Measurements from ENCODE around the gene RFK. TPM values are rescaled to one million over a fixed set of nuclear protein-coding genes. Genes with fewer than 3 reads are reported as not detected.

The RFK gene
- total and polyA plus RNA-seq, 2 of the 13 experiments (the other 11 are each of a cell fraction or from before 2014, with no cell fraction given), result 18.2 to 37.2 TPM

DNA sequence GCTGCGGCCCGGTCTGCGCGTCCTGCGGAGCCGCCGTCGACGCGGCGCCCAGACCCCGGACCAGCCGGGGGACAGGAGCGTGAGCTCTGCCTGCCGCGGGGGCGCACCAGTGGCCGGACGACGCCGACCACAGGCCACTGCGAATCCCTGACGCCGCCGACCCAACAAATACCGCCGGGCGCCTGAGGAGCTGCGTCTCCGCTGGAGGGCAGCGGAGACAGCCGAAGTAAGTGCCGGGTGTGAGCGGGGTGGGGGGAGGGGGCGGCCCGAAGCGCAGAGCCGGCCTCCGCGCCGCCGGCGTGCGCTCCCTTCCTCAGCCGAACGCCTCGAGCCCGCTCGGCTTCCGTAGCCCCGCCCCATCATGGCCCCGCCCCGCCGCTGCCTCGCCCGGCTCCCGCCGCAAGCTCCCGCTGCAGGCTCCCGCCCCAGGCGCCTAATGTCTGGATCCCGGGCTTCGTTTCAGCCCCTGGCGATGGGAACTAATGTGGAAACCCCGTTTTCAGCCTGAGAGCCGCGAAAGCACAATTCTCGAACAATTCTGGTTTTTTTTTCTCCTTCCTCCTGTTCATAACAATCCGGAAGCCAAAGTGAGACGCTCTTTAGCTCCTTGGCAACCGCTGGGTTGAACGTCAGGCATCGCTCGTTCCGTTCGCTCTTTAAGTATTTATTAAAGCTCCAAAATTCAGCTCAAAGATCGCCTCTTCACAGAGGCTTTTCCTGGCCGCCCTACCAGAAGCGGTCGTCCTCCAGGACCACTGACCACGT, at the start of gene RFK (continued):
- TF ChIP-seq ZNF710 (CRISPR knock-in tag; IDR thresholded peaks at IDR 0.05; ENCODE audit: borderline replicate concordance), result peak; percentile 51; the same call in 1 of the 2 replicates
- TF ChIP-seq GLMP (CRISPR knock-in tag; IDR thresholded peaks at IDR 0.05; ENCODE audit: borderline replicate concordance), result no peak
- TF ChIP-seq ZNF343 (CRISPR knock-in tag; IDR thresholded peaks at IDR 0.05), result peak; percentile 92
- TF ChIP-seq ZFP36 (IDR thresholded peaks at IDR 0.05; ENCODE audit: borderline replicate concordance, low read depth, low read length, partially characterized antibody), result no peak
- TF ChIP-seq MAFG (CRISPR knock-in tag; IDR thresholded peaks at IDR 0.05), result no peak
- no peak for TF ChIP-seq ZNF75D (CRISPR knock-in tag; IDR thresholded peaks at IDR 0.05; ENCODE audit: borderline replicate concordance)
- TF ChIP-seq, protein P1, sequence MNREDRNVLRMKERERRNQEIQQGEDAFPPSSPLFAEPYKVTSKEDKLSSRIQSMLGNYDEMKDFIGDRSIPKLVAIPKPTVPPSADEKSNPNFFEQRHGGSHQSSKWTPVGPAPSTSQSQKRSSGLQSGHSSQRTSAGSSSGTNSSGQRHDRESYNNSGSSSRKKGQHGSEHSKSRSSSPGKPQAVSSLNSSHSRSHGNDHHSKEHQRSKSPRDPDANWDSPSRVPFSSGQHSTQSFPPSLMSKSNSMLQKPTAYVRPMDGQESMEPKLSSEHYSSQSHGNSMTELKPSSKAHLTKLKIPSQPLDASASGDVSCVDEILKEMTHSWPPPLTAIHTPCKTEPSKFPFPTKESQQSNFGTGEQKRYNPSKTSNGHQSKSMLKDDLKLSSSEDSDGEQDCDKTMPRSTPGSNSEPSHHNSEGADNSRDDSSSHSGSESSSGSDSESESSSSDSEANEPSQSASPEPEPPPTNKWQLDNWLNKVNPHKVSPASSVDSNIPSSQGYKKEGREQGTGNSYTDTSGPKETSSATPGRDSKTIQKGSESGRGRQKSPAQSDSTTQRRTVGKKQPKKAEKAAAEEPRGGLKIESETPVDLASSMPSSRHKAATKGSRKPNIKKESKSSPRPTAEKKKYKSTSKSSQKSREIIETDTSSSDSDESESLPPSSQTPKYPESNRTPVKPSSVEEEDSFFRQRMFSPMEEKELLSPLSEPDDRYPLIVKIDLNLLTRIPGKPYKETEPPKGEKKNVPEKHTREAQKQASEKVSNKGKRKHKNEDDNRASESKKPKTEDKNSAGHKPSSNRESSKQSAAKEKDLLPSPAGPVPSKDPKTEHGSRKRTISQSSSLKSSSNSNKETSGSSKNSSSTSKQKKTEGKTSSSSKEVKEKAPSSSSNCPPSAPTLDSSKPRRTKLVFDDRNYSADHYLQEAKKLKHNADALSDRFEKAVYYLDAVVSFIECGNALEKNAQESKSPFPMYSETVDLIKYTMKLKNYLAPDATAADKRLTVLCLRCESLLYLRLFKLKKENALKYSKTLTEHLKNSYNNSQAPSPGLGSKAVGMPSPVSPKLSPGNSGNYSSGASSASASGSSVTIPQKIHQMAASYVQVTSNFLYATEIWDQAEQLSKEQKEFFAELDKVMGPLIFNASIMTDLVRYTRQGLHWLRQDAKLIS (CRISPR knock-in tag; IDR thresholded peaks at IDR 0.05), result no peak
- TF ChIP-seq ZNF382 (CRISPR knock-in tag; IDR thresholded peaks at IDR 0.05; ENCODE audit: borderline replicate concordance), result no peak
- peak; percentile 76; the same call in 1 of the 2 replicates for TF ChIP-seq ZNF383 (CRISPR knock-in tag; IDR thresholded peaks at IDR 0.05; ENCODE audit: borderline replicate concordance)
- no peak for TF ChIP-seq SNAPC5 (CRISPR knock-in tag; IDR thresholded peaks at IDR 0.05; ENCODE audit: borderline replicate concordance)
- peak; percentile 15; the same call in 1 of the 2 replicates for TF ChIP-seq NCOR1 (IDR thresholded peaks at IDR 0.05; ENCODE audit: borderline replicate concordance, low read length)
- TF ChIP-seq ZNF234 (CRISPR knock-in tag; conservative IDR thresholded peaks at IDR 0.05), result no peak
- no peak for TF ChIP-seq ZMYM2 (CRISPR knock-in tag; IDR thresholded peaks at IDR 0.05)
- no peak for TF ChIP-seq PCBP2 (optimal IDR thresholded peaks at IDR 0.05; ENCODE audit: low read depth, low read length, poor library complexity, severe bottlenecking)
- no peak; the same call in 1 of the 2 replicates for TF ChIP-seq ZNF317 (CRISPR knock-in tag; IDR thresholded peaks at IDR 0.05)
- TF ChIP-seq SIX4 (CRISPR knock-in tag; IDR thresholded peaks at IDR 0.05), result no peak
- TF ChIP-seq POLR2AphosphoS2 (IDR thresholded peaks at IDR 0.05; ENCODE audit: low read depth, low read length), result no peak
- peak; percentile 27; the same call in 1 of the 2 replicates for TF ChIP-seq RFXAP (CRISPR knock-in tag; IDR thresholded peaks at IDR 0.05; ENCODE audit: borderline replicate concordance)
- TF ChIP-seq ATF7 (IDR thresholded peaks at IDR 0.05), result no peak
- TF ChIP-seq ATF7 (CRISPR knock-in tag; IDR thresholded peaks at IDR 0.05), result 0 out of 2 replicates have a peak, but pooled peaks have one; percentile 40

Measured in HepG2 (cell line).